GM19467 (cell line): ENCODE data around the gene DDX21.
"Not testable (repeated sequence)": the region's sequence is repeated elsewhere in the genome, so short reads cannot be mapped to it uniquely, and the experiment has no call there.

ENCODE experiments used
- ATAC-seq: cut with Tn5 transposase; IDR thresholded peaks from one replicate; pipeline ENCODE4 v1.9.1; 2021; ENCODE audit warnings: mild to moderate bottlenecking, moderate library complexity; ENCODE audit not compliant: unreplicated experiment

DDX21 gene

DNA sequence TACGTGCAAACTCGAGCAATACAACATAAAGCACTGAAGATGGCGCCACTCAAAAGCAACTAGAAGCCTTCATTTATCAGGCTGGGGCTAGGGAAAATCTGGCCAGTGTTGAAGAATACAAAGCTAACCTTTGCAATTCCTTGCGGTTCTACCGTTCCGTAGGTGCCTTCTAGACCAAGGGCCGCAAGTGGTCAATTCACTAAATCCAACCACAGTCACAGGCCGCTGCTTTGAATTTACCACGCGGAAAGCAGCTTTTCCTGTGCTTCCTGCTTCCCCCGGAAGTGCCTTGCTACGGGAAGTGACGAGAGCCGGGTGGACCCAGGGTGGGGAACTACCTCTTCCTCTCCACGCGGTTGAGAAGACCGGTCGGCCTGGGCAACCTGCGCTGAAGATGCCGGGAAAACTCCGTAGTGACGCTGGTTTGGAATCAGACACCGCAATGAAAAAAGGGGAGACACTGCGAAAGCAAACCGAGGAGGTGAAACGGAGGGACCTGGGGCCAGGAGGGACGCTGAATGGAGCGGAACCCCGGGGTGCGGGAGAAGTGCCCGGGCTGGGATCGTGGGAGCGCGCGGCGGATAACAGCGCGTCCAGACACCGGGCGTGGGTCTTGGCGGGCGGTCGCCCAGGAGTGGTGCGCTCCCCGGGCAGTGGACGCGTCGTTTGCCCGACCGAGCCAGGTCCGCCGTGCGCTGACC is at the start of gene DDX21:
Gene DDX21 (plus strand): TSS at position 339 of the 701 bp plus-strand sequence. CDS start 56 bp downstream, at position 395.
- peak; percentile 88 for ATAC-seq

DNA sequence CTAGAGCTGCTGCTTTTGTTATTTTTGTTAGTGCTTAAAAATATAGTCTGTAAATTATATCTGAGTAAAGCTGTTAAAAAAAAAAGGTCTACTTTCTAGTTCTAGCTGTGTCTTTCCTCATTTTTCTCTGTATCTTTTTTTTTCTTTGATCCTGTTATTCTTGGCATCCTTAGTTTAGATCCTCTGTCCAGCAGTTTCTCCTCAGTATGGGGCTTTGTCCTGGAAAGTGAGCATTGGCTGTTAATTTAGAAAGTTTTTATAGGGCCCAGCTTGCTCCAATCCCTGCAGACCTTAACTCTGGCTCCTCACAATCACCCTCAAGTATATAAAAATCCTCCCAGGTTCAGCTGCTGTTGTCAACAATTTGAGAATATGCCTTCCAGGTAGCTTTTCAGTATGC is 31.4 kb upstream of the DDX21 start:
- no peak for ATAC-seq

DNA sequence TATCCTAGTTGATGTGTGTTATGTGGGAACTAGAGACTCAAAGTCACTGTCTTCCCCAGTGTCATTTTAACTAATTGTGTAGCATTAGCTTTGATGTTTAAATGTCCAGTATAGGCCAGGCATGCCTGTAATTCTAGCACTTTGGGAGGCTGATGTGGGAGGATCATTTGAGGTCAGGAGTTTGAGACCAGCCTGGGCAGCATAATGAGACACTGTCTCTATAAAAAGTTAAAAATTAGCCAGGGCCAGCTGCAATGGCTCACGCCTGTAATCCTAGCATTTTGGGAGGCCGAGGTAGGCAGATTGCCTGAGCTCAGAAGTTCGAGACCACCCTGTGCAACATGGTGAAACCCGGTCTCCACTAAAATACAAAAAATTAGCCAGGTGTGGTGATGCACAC is 30.5 kb upstream of the DDX21 start:
- no peak for ATAC-seq

DNA sequence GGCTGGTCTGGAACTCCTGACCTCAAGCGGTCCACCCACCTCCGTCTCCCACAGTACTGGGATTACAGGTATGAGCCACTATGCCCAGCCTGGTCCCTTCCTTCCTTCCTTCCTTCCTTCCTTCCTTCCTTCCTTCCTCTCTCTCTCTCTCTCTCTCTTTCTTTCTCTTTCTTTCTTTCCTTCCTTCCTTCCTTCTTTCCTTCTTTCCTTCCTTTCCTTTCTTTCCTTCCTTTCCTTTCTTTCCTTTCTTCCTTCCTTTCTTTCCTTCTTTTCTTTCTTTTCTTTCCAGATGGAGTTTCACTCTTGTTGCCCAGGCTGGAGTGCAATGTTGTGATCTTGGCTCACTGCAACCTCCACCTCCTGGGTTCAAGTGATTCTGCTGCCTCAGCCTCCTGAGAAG is 26.8 kb upstream of the DDX21 start:
- ATAC-seq: not testable (repeated sequence)

DNA sequence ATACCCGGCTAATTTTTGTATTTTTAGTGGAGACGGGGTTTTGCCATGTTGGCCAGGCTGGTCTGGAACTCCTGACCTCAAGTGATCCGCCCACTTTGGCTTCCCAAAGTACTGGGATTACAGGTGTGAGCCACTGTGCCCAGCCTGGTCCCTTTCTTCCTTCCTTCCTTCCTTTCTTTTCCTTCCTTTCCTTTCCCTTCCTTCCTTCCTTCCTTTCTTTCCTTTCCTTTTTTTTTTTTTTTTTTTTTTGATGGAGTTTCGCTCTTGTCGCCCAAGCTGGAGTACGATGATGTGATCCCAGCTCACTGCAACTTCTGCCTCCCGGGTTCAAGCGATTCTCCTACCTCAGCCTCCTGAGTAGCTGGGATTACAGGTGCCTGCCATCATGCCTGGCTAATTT is 26.1 kb upstream of the DDX21 start:
- not testable (repeated sequence) for ATAC-seq

DNA sequence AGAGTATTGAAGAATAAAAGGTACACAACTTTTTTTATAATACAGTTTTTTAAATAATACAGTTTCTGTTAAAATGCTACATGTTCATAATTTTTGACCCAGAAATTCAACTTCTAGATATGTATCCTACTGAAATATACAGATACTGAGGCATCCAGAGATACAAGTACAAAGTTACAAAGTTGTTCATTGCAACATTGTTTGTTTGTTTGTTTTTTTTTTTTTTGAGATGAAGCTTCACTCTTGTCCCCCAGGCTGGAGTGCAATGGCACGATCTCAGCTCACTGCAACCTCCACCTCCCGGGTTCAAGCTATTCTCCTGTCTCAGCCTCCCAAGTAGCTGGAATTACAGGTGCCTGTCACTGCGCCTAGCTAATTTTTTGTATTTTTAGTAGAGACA is 23.1 kb upstream of the DDX21 start:
- ATAC-seq: not testable (repeated sequence)

DNA sequence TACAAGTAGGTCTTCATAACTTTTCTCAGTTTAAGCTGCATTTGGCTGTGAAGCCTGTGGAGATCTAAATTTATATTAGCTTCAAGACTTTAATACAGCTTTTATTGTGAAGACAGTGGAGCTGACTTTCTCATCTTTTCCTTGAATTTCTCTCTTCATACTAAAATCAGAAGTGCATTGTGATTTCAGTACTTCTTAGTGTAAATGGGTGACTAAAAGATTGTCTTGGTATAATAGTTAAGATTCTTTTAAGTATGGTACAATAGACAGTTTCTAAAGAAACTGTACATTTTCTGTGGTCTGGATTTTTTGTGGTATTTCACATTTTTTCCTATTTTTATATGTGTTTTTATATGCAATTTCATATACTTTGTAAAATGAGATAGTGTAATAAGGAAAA is 21.0 kb upstream of the DDX21 start:
- ATAC-seq: no peak

DNA sequence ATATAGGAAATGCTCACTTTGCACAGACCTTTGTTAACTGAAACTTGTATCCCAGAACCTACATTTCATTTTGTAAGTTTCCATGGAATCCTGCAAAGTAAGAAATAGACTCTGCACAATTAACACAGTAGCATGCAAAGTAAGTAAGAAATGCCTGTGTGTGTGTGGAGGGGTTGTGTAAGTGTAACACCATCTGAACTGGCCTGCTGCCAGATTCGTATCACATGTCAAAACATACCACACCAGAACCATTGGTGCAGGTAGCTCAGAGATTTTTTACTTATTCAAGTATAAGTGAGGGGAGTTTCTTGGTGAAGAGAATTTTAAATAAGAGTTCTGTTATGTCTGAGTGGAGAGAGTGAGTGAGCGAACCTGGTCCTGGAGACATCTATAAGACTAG is 17.9 kb upstream of the DDX21 start:
- ATAC-seq: no peak

DNA sequence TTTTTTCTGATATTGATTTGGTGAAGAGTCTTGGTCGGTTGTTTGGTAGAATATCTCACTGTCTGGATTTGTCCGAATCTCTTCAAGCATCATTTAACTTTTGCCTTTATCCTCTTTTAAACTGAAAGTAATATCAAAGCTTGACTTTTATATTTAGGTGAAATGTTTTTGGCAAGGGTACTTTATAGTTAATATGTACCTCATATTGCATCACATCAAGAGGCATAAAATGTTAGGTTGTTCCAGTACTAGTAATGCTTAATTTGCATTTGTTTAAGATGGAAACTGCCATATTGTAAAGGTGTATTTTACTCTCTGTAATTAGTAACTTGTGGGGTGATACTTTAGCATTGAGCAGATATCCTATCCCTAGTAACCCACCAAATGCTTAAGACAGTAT is 17.1 kb upstream of the DDX21 start:
- no peak for ATAC-seq

DNA sequence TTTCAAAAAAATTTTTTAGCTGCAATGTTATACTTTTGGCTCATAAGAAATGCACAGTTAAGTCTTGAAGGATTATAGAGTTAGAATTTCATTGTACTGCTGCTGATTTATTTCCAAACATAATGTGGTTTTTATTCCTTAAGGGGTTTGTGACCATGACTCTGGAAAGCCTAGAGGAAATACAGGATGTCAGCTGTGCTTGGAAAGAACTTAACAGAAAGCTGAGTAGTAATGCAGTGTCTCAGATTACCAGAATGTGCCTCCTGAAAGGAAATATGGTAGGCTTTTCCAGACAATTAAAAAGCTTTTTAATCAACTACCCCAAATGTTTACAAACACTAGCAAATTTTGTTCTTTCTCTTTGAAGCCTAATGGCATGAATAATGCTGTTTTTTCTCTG is 15.1 kb upstream of the DDX21 start:
- not testable (repeated sequence) for ATAC-seq

DNA sequence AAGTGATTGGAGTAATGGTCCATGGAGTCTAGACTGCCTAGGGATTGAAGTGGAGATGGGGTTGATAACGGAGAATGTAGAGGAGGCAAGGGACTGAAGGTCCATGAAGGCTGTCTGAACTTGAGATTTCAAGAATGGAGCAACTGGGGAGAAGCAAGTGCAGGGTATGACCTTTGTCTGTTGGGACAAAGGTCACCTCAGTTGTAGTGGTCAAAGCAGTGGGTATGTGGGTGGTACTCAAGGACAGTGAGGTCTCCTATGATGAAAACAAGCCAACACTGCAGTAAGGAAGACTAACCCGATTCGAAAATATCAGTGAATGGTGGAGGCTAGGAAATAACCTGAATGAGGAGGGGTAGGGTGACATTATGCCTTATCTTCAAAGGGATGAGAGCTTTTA is 5.4 kb upstream of the DDX21 start:
- ATAC-seq: no peak

DNA sequence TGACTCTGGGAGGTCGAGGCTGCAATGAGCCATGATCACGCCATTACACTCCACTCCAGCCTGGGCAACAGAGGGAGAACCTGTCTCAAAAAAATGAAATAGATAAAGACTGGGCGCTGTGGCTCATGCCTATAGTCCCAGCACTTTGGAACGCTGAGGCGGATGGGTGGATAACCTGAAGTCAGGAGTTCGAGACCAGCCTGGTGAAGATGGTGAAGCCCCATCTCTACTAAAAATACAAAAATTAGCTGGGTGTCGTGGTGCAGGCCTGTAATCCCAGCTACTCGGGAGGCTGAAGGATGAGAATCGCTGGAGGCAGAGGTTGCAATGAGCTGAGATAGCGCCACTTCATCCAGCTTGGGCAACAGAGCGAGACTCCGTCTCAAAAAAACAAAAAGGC is 1.1 kb upstream of the DDX21 start:
- no peak for ATAC-seq

DNA sequence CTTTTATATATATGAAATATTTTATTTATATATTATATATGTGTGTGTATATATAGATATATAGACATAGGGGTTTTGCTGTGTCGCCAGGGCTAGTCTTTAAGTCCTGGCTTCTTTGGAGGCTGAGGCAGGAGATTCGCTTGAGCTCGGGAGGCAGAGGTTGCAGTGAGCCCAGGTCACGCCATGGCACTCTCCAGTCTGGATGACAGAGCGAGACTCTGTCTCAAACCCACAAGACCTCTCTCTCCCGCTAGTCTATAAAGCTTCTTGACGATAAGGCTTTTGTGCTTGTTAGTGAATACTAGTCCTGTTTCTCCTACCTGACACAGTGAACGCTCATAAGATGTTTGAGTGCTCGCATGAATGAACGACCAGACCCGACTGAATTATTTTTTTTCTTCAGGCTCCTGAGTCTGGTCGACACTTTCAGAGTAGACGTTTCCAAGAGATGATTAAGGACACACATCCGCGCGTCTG is 577 bp upstream of the DDX21 start:
- ATAC-seq: no peak

DNA sequence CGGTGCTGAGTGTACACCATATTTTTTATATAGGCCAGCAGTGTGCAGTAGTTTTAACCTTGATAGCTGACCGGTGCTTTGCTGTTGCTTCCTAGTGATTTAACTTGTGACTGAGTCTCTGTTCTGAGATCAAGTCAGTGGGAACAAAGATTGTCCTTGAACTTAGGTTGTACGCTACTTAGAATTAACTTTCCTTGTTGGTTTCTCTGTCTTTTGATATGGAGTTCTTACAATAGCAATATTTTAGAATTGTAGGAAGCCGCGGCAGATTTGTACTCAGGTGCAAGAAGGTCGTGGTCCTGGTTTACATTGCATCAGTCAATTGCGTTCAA is 1.3 kb downstream of the DDX21 start:
- ATAC-seq: no peak

DNA sequence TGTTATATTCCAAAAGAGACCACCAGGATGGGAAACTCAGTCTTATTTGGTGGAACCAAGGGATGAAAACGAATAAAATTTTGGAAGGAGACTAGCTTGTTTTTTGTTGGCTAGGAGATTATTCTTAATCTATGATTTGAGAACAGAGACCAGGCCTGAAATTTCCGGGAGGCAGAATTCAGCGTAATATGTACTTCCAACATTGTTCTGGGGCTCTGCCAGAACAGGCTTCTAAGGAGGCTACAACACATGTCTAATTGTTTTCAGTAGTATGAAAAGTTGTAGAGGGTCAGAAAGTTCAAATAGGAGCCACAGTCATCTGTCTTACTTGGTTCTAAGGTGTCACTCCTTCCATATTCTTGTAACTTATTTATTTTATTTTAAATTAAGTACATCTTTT is 1.7 kb downstream of the DDX21 start:
- no peak for ATAC-seq

DNA sequence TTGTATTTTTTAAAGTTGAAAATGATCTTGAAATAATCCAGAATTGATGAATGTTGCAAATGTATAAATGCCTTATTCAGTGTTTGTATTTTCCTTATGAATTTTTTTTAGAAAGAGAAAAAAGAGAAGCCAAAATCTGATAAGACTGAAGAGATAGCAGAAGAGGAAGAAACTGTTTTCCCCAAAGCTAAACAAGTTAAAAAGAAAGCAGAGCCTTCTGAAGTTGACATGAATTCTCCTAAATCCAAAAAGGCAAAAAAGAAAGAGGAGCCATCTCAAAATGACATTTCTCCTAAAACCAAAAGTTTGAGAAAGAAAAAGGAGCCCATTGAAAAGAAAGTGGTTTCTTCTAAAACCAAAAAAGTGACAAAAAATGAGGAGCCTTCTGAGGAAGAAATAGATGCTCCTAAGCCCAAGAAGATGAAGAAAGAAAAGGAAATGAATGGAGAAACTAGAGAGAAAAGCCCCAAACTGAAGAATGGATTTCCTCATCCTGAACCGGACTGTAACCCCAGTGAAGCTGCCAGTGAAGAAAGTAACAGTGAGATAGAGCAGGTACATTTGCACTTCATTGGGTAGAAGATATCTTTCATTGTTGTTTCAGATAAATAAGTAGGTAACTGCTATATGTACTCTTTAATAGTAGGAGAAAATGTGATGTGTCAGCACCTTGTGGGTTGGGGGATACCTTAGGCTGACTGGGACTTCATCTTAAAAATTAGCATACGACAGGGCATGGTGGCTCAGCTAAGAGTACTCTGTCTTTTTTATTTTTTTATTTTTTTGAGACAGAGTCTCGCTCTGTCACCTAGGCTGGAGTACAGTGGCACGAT is 3.9 kb downstream of the DDX21 start:
- ATAC-seq: no peak

DNA sequence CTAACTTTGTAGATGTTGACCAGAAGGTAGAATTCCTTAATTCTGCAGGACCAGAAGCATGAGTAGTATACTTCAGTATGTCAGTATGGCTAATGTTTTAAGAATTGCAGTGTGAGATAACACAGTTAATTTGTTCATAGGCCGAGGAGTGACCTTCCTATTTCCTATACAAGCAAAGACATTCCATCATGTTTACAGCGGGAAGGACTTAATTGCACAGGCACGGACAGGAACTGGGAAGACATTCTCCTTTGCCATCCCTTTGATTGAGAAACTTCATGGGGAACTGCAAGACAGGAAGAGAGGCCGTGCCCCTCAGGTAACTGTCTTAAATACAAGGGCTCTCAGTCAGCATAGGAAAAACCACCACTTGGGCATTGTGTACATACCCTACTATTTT is 7.2 kb downstream of the DDX21 start:
- no peak for ATAC-seq

DNA sequence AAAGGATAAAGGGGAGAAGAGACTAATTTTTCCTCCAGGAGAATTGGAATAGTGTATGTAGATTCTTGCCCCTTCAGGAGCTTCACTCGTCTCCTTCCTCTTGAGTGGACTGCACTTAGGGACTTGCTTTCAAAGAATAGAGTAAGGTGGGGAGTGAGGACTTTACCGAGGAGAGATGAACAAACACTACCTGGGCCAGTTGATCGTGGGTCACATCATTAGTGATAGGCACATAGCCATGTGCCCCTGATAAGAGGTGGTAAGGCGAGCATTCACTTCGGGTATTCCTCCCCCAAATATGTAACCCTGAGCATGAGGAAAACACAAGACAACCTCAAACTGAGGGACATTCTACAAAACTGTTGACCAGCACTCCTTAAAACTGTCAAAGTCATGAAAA is 18.0 kb downstream of the DDX21 start:
- ATAC-seq: no peak

DNA sequence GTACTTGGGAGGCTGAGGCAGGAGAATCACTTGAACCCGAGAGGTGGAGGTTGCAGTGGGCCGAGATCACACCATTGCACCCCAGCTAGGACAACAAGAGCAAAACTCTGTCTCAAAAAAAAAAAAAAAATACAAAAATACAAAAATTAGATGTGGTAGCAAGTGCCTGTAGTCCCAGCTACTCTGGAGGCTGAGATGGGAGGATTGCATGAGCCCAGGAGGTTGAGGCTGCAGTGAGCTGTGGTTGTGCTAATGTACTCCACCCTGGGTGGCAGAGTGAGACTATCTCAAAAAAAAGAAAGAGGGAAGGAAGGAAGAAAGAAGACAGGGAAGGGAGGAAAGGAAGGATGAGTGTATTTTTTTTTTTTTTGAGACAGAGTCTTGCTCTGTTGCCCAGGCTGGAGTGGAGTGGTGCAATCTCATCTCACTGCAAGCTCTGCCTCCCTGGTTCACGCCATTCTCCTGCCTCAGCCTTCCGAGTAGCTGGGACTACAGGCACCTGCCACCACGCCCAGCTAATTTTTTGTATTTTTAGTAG is 20.0 kb downstream of the DDX21 start:
- not testable (repeated sequence) for ATAC-seq

DNA sequence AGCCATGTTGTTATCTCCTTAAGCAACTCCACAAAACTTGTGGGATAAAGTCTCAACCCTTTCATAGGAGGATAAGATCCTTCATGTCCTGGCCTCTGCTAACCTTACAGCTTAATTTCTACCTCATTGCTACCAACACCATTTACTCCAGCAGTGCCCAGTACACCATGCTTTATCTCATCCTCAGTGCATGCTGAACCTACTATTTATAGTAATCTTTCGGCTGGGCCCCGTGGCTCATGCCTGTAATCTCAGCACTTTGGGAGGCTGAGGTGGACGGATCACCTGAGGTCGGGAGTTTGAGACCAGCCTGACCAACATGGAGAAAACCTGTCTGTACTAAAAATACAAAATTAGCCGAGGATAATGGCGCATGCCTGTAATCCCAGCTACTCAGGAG is 23.8 kb downstream of the DDX21 start:
- not testable (repeated sequence) for ATAC-seq

DNA sequence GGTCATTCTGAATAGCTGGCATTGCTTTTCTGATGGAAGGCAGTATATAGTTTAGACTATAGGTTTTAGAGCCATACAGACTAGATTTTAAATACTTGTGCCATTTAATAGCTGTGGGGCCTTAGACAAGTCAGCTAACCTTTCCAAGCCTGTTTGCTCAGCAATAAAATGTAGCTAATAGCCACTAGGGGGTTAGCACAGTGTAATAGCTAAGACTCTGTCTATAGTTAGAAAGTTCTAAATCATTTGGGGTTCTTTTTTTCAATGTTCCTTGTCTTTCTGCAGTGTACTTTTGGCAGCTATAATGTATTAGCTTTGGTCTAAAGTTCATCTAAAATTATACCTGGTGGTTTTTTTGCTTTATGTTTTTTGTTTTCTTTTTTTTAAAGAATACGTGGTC is 25.1 kb downstream of the DDX21 start:
- ATAC-seq: no peak

DNA sequence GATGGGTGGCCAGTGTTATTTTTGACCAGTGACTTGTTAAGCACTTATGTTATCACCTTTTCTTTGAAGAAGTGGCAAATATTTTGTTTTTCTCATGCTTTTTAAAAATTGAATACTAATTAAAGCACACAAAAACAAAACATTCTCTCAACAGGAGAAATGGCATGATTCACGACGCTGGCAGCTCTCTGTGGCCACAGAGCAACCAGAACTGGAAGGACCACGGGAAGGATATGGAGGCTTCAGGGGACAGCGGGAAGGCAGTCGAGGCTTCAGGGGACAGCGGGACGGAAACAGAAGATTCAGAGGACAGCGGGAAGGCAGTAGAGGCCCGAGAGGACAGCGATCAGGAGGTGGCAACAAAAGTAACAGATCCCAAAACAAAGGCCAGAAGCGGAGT is 26.4 kb downstream of the DDX21 start:
- ATAC-seq: no peak
